HG03460 (cell line): ENCODE data around the gene NAMPT.
"Not testable (repeated sequence)": the region's sequence is repeated elsewhere in the genome, so short reads cannot be mapped to it uniquely, and the experiment has no call there.

Experiments
- ATAC-seq: cut with Tn5 transposase; IDR thresholded peaks from one replicate; pipeline ENCODE4 v1.9.1; 2021; ENCODE audit not compliant: unreplicated experiment

The NAMPT gene

DNA sequence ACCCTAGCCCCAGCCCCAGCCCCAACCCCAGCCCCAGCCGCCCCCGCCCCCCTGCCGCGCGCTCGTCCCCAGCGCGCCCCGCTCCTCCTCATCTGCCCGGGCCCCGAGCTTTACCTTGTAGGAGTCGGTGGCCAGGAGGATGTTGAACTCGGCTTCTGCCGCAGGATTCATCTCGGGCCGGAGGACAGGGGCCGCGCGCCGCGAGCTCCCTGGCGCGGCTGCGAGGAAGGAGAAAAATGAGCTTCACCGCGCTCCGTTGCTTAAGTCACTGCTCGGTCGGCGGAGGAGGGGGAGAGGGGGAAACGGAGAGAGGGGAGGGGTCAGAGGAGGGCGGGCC, at the start of gene NAMPT:
TSS of gene NAMPT (minus strand) at position 270 of the 337 bp plus-strand sequence. CDS start at position 171, 99 bp downstream.
- ATAC-seq: no peak

DNA sequence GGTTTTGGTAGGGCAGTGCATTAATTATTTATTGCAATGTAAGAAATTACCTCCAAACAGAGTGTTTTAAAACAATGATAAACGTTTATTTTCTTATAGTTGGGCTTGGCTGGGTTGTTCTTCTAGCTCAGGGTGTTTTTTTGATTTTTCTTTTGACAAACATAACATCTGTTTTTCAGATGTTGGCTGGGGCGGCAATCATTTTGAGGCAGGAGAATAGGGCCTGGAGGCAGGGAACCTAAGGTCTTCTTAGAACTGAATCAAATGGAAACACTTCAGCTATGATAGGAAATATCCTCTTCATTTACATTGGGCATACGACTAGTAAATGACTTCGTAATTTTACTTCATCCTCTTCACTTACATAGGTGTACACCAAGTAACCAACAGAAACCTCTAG, 47.4 kb upstream of the NAMPT start:
- no peak for ATAC-seq

DNA sequence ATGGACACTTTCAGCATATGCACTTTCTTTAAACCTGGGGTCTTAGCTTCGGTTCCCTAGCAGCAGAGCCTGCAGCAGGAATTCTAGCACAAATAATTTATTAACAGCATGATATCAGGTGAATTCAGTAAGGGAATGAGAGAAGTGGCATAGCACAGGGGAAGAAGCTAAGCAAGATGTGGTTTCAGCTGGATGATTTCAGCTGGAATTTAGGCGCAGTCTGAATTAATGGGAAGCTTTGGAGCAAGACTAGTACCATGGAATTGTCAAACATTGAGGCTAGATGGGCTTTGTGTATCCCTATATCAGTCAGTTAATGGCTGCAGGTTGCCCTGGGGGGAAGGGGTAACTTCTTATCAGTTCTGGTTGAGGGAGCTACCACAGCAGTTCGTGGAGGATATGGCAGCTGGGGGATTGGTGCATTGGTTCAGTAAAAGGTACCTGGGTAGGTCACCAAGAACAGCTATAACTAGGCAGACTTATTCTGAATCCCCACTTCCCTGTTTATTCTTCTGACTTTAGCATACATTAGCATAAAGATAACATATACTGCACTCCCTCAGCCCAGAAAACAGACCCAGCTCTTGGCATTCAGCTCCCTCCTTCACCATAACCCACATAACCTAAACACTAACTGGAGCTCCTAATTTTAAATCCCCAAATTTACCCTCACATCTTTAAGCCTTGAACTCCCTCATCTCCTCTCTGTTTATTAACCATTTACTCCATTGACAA, 46.8 kb upstream of the NAMPT start:
- no peak for ATAC-seq

DNA sequence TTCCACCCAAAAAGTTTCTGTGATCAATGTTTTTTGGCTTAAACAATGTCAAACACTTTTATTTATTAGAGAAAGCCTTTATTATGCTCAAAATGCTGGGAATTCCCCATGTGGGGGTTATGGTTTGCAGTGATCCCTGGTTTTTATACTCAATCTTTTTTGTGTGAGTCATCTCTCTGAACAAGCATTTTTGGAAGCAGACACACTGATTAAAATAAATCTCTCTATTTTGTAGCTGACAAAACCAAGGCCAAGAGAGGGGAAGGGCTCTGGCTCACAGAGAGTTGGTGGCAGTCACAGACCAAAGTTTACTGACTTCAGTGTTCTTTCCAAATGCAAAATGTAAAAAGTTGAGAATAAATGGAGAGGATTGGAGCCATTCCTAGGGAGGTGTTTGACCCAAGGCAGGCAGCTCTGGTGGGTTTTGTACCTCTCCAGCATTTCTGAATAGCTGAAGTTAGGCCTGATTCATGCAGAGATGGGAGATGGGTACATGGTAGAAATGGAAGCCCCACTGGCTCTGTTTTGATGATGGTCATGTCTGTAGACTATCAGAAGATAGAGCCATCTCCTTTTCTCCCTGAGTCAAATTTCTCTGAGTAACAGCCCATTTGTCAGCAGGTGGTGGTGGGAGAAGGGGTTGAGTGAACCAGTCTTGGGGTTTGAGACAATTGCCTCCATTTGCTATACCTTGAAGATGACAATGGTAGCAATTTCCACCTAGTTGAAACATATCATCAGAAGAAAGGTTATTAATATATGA, 45.4 kb upstream of the NAMPT start:
- no peak for ATAC-seq

DNA sequence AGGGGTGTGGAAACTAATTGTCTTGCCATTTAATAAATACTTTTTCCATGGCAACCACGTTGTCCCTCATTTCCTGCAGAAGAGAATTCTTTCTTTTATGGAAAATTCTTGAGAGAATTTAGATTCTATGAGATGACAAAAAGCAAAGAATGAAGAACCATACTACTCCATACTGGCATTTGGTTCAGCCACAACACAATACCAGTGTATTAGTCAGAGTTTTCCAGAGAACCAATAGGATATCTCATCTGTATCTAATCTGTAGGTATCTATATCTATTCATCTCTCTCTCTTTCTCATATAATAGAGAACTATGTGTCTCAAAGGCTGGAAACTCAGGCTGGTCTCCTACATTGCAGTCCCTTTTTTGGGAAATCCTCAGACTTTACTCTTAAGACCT, 44.6 kb upstream of the NAMPT start:
- no peak for ATAC-seq

DNA sequence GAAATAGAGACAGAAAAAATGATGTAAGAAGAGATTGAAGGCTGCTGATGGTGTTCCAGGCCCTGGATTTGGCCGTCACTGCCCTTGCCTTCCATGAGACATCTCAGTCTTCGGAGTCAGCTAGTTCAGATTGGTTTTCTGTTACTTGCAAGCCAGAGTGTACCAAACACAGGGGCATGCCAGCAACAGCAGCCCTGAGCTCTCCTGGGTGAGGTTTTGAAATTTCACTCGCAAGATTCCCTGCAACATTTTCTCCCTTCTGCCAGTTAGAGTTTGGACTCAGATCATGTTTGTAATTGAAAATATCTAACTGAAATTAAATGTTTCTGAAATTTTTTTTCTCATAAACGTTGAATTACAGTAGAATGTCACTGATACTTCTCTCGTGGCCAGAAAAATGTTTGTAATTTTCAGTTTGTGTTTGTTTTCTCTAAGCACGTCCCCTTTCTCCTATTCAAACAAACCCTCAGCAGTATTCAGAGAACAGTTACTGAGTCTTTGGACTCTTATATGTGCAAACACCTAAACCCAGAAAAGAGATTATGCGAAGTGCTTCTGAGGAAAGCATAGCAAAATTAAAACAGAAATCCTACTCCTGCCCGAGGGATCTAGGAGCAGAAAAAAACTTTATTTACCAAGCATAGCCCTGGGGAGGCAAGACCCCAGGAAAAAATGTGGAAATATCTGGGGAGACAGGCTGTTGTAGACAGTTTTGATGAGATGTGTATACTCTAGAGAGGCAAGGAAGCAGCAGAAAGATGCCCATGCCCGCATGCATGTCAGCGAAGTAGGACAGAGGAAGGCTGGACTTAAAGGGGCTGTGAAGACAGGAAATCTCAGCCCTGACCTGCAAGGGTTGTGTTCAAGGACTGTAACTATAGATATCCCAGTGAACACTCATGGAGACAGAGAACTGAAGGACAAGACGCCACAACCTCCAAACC, 43.0 kb upstream of the NAMPT start:
- ATAC-seq: no peak

DNA sequence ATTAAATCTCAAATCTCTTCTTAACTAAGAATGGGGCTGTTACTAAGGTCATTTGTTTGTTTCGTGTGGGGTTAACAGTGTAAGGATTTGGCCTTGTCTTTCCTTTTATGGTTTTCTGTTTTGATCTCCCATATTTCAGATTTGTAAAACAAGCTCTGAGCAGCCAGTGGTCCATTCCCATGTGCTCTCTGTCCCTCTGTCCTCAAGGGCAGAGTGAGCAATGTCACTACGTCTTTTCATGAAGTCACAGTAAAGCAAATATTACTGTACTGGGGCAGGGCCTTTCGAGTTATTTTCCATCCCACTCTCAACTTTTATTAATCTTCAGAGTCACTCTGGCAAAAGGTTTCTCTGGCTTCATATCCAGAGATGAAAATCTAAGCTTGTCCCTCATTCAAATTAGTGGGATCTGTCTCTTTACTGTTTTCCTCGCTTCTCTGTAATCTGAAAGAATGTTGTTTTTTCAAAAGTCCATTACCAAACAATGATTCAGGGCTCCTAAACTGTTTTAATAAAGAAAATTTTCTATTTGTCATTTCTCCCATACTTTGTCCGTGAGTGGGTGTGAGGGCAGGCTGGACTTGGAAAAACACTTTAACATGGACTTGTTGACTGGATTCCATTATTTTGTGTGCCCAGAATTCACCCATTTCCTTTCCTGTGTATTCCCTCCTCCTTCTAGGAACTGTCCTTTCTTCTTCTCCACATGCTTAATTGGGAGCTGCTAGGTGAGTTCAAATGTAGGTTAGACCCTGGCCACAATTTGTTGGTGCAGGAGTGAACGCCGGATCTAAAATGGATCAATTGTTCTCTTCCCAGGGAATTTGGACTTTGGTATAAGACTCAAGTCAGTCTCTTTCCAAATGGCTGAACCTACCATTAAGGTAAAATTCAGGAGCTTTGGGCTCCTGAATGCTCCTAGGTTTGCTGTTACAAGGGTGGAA, 42.1 kb upstream of the NAMPT start:
- ATAC-seq: no peak

DNA sequence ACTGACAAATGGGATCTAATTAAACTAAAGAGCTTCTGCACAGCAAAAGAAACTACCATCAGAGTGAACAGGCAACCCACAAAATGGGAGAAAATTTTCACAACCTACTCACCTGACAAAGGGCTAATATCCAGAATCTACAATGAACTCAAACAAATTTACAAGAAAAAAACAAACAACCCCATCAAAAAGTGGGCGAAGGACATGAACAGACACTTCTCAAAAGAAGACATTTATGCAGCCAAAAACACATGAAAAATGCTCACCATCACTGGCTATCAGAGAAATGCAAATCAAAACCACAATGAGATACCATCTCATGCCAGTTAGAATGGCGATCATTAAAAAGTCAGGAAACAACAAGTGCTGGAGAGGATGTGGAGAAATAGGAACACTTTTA, 39.7 kb upstream of the NAMPT start:
- ATAC-seq: not testable (repeated sequence)

DNA sequence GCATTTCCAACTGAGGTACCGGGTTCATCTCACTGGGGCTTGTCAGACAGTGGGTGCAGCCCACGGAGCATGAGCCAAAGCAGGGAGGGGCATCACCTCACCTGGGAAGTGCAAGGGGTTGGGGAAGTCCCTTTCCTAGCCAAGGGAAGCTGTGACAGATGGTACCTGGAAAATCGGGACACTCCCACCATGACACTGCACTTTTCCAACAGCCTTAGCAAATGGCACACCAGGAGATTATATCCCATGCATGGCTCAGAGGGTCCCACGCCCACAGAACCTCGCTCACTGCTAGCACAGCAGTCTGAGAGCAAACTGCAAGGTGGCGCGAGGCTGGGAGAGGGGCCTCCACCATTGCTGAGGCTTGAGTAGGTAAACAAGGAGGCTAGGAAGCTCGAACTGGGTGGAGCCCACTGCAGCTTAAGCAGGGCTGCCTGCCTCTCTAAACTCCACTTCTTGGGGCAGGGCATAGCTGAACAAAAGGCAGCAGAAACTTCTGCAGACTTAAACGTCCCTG, 35.5 kb upstream of the NAMPT start:
- ATAC-seq: not testable (repeated sequence)

DNA sequence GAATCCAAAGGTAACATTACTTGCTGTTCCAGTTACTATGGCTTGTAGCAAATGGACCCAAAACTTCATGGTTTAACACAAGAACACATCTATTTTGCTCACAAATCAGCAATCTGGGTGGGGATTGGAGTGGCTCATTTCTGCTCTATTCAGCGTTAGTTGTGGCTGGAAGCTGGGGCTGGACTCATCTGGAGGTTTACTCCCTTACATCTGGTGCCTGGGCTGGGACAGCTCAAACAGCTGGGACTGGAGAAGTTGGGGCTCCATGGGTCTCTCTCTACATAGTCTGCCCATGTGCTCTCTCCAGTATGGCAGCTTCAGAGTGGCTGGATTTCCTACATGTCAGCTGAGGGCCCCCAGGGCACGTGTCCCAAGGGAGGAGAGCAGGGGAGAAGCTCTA, 33.7 kb upstream of the NAMPT start:
- ATAC-seq: no peak

DNA sequence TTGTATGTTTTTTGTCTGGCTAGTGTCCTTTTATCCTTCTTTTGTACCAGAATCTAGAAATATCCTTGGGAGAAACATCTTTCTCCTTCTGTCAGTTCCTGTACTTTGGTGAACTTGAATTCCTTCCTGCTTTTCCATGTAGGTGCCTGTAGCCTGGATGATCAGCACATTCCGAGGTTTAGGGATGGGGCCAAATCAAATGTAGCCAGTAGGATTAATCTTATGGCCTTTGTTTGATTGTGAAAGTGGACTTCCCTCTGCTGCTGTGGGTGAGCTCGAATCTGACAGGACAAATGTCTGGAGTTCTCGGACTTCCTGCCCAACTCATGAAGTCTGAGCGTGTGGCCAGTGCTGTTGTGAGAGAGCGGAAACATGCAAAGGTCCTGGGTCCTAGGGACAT, 33.2 kb upstream of the NAMPT start:
- no peak for ATAC-seq

DNA sequence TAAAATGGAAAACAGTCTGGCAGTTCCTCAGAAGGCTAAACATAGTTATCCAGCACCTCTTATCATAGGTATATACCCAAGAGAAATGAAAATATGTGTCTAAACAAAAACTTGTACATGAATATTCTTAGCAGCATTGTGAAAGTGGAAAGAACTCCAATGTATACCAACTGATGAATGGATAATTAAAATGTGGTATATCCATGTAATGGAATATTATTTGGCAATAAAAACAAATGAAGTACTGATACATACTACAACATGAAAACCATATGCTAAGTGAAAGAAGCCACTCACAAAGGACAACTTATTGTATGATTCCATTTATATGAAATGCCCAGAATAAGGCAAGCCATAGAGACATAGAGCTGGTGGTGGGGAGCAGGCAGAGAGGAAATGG, 32.2 kb upstream of the NAMPT start:
- no peak for ATAC-seq

DNA sequence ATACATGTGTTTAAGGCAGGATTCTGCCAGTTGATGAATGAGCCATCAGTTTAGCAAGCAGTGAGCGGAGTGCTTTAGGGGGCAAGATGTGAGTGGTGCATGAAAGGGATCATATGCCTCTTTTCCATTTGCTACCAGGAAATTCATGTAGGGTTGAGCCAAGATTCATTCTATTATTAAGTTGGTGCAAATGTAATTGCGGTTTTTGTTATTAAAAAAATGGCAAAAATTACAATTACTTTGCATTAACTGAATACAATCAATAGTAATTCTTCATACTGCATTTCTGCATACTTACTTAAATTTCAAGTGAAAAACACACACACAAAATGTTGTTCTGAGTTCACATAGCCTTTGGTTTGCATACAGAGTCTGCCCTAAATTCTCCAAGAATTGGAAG, 30.1 kb upstream of the NAMPT start:
- ATAC-seq: no peak

DNA sequence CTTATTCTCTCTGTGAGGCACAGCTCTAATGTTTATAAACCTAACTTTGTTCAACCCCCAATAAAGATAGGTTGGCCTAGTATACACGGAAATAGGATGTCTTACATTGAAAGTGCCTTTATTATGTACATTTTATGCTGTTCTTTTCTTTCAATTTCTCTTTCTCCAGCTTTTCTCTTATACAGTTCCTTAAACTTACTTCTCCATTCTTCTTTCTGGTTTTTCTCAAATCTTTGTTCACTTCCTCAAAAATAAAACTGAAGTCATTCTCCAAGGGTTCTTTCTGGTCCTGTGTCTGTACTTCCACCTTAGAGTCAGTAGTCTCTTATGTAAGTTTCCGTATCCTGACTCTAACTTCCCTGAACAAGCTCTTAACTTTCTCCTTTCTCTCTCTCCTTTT, 29.2 kb upstream of the NAMPT start:
- ATAC-seq: no peak

DNA sequence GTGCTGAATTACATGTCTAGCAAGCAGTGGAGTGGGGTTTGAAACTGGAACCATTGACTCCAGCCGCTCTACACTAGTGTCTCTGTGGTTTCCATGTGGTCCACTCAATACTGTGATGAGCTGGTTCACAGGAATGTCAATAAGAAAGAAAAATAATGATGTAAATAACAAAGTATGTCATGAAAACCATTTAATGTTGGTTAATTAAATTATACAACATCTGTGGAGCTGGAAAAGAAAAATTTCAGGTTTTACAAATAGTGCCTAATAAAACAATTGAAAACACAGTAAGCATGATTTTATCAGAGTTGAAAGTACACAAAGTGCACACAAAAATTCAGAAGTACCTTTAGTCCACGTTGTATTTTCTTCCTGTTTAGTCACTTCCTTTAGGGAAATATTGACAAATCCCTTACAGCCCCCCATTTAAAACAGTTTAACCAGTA, 28.7 kb upstream of the NAMPT start:
- no peak for ATAC-seq

DNA sequence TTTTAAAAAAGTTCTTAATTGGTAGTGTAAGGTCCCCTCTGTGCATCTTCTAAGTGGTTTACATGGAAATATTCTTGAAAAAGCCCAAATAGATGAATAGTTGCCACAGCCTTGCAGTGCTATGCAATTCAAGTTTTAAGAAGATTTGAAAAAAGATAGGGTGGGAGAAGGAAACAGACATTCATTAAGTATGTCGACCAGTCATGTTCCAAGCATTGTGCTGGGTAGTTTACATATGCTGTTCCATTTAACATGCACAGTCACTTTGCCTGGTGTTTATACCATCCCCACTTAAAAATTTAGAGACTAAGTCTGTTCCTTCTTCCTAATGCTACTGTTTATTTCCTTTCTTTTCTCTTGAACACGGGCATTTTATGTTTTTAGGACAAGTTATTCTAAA, 28.1 kb upstream of the NAMPT start:
- ATAC-seq: no peak

DNA sequence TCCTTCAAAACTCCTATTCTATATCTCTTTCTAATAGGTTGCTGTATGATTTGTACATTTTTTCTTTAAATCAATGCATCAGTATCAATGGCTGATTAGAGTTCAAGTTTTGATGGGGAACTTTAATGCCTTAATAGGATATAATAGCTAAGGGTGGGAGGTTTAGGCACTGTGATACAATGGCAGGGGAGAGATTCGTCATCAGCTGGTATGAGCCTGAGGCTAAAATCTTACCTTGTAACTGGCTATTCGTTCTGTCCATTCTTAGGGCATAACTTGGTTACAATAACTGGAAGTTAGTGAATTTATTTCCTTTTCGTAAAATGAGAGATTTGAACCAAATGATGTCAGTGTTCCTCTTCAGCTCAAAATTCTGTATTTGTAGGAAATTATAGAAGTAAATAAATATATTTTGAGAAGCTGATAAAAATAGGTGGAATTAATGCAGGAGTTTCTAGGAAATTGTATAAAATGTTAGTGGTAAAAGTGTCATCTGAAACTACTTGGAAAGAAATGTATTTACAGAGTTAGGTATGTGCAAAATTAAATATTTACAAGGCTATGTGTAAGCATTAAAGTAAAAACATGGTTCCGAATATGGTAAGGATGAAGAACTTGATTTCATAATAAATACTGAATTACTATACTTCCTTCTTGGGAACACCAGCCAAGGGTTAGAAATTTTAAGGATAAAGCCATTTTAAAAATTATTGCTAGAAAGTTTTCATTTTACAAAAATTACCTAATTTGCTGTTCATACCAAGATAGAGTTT, 27.5 kb upstream of the NAMPT start:
- no peak for ATAC-seq

DNA sequence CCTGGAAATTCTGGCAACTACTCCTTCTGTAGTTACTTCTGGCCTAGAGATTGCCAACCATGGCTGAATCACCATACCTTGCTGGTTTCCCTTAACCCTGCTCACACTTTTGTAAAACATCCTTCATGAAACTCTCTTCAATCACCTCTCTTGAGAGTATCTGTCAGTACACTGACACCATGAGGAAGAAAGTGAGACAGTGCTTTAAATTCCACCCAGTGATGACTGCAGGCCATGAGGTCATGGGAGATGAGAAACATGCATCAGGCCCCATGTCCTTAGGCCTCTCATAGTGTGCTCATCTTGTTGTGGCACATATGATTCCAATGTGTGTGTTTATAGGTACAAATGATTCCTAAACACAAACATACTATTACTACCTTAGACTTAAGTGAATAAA, 24.6 kb upstream of the NAMPT start:
- ATAC-seq: no peak

DNA sequence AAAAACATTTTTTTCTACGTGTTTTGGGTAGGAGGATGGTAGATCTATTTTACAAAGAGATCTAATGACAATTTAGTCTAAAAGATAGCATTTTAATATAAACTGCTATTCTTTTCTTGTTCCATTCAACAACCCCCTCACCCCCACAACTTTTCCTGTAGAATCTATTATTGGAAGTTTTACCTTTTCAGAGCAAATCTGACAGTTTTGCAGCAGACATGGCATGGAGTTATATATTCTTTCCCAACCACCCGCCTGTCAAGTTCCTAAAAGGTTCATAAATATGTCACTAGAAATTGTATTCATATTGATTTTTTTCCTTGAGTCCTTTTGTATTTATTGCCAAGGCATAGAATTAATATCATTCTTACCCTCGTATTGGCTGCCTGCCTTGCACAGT, 21.5 kb upstream of the NAMPT start:
- ATAC-seq: no peak
